NT2/D1 (cell line): Measurements from ENCODE around the gene COIL.

ENCODE experiments used
- SUZ12 ChIP-seq: IDR thresholded peaks from 2 replicates; pipeline ENCODE4 v1.6.1; 2011; ENCODE audit not compliant: insufficient read length, insufficient read depth; ENCODE audit errors: extremely low read depth
- YY1 ChIP-seq: IDR thresholded peaks from 2 replicates; pipeline ENCODE4 v1.6.1; 2011; ENCODE audit not compliant: insufficient read length, insufficient read depth
- ZNF274 ChIP-seq: IDR thresholded peaks from 2 replicates; pipeline ENCODE4 v1.6.1; 2011; ENCODE audit warnings: mild to moderate bottlenecking, low read depth, low read length

- TF ChIP-seq ZNF274 (no peak), YY1 (no peak), SUZ12 (no peak)
Measured at GRCh38 chr17:56896217-56896967, 64.5 kb downstream of the COIL start.
